GM23248 (cell line): ENCODE measurements around the gene KCNAB1.

ENCODE experiments used
- EZH2 ChIP-seq: fragments of 200-600 bp; sonication (generic); IDR thresholded peaks from 2 replicates; pipeline ENCODE4 v1.6.1; 2018; ENCODE audit warnings: antibody characterized with exemption, mild to moderate bottlenecking; ENCODE audit not compliant: insufficient read depth, poor library complexity, severe bottlenecking
- EZH2phosphoT487 ChIP-seq: fragments of 200-600 bp; sonication (generic); IDR thresholded peaks from 2 replicates; pipeline ENCODE4 v1.6.1; 2018; ENCODE audit warnings: antibody characterized with exemption, moderate library complexity, mild to moderate bottlenecking, low read depth; ENCODE audit not compliant: insufficient read depth

- TF ChIP-seq EZH2 (no peak), EZH2phosphoT487 (no peak)
Observed at GRCh38 chr3:156483002-156483401, 362.6 kb downstream of the KCNAB1 start.
